Smooth muscle cell of the umbilical artery (primary cell): ENCODE results near the gene BLZF1. TPM values are rescaled to one million over a fixed set of nuclear protein-coding genes. Genes with fewer than 3 reads are reported as not detected.

Source experiments
- total RNA-seq: library from RNA; depleted of rRNA; stranded (reverse); fragments of >200 nt; gene quantifications from 2 replicates; pipeline ENCODE4 v1.2.3, GENCODE V29; 2014

The BLZF1 gene
- total RNA-seq: 40.4 and 48.6 TPM in 2 replicates

GRCh38 chr1:169367686-169368405, at the start of gene BLZF1, which contains the start of gene NME7:
Gene BLZF1, plus strand, starts transcription at chr1:169368195. Its CDS starts 1,328 bp downstream, at chr1:169369523.
Gene NME7, minus strand, starts transcription at chr1:169367797. Its CDS starts 87 bp downstream, at chr1:169367710.

GRCh38 chr1:169427081-169427641, 59.2 kb downstream of the BLZF1 start, which contains the start of gene CCDC181:
Gene CCDC181, minus strand, starts transcription at chr1:169427474. Its CDS starts 2,547 bp downstream, at chr1:169424927.

Other genes starting within 250 kb of the BLZF1 start
- 28.1 and 34.7 TPM in 2 replicates for gene NME7, start 398 bp upstream of the BLZF1 start, total RNA-seq
- 0.59 and 1.4 TPM in 2 replicates for gene CCDC181, start 59.3 kb downstream of the BLZF1 start, total RNA-seq
- 19.3 and 21.4 TPM in 2 replicates for gene SLC19A2, start 117.7 kb downstream of the BLZF1 start, total RNA-seq
- under 0.01 and 0.09 TPM in 2 replicates for gene F5, start 218.3 kb downstream of the BLZF1 start, total RNA-seq